ENCODE measurements around the gene PCED1B. TPM values are rescaled to one million over a fixed set of nuclear protein-coding genes. Genes with fewer than 3 reads are reported as not detected.

Gene PCED1B
- total RNA-seq, 1 donor from 2014 or later: 65.4 TPM

GRCh38 chr12:47223848-47224213 is 144.4 kb downstream of the PCED1B start:
- Mint-ChIP-seq H3K36me3 (ENCODE audit: low read depth) (peaks cover 66% of the 10 kb centered on the region), H3K27me3 (no peaks in the 10 kb centered on the region), H3K27ac (peak overlapping the region; percentile 88), H3K9me3 (no peaks in the 10 kb centered on the region), H3K4me3 (peak overlapping the region; percentile 74), H3K4me1 (peaks cover 85% of the 10 kb centered on the region)
- DNase-seq (no peak), ATAC-seq (ENCODE audit: low read depth) (peak; percentile 33)
- intact Hi-C loops (cut with micrococcal nuclease): loop anchor here (2.0 kb wide), 1 partner anchor 17 kb away; no protein-coding TSS in a partner anchor
- POLR2A ChIA-PET: interaction anchor here (1.0 kb wide), 1 partner anchor 10 kb away, joined by 3 read pairs; no protein-coding TSS in a partner anchor
- TF ChIP-seq, protein P1, sequence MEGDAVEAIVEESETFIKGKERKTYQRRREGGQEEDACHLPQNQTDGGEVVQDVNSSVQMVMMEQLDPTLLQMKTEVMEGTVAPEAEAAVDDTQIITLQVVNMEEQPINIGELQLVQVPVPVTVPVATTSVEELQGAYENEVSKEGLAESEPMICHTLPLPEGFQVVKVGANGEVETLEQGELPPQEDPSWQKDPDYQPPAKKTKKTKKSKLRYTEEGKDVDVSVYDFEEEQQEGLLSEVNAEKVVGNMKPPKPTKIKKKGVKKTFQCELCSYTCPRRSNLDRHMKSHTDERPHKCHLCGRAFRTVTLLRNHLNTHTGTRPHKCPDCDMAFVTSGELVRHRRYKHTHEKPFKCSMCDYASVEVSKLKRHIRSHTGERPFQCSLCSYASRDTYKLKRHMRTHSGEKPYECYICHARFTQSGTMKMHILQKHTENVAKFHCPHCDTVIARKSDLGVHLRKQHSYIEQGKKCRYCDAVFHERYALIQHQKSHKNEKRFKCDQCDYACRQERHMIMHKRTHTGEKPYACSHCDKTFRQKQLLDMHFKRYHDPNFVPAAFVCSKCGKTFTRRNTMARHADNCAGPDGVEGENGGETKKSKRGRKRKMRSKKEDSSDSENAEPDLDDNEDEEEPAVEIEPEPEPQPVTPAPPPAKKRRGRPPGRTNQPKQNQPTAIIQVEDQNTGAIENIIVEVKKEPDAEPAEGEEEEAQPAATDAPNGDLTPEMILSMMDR (IDR thresholded peaks at IDR 0.05): no peak
- CTCF ChIA-PET: interaction anchor here (1.3 kb wide), 1 partner anchor 17 kb away, joined by 5 read pairs; no protein-coding TSS in a partner anchor

- ATAC-seq (ENCODE audit: low read depth) (no peak), DNase-seq (no peak)
- no peaks in the 10 kb centered on the region for H3K27me3 Mint-ChIP-seq
- no peaks in the 10 kb centered on the region for H3K9me3 Mint-ChIP-seq
- peaks cover 86% of the 10 kb centered on the region for H3K4me1 Mint-ChIP-seq
- peak overlapping the region; percentile 21 for H3K4me3 Mint-ChIP-seq
- intact Hi-C loops (cut with micrococcal nuclease): loop anchor here (5.0 kb wide), 1 partner anchor 32 kb away; no protein-coding TSS in a partner anchor
- peaks cover 69% of the 10 kb centered on the region for H3K36me3 Mint-ChIP-seq (ENCODE audit: low read depth)
- ChIA-PET POLR2A (no interaction called here), CTCF (no interaction called here)
- TF ChIP-seq, protein P1 (IDR thresholded peaks at IDR 0.05): no peak
- peak overlapping the region; percentile 47 for H3K27ac Mint-ChIP-seq
Measured at GRCh38 chr12:47224563-47225133, 145.2 kb downstream of the PCED1B start.

GRCh38 chr12:47225356-47225755 is 145.9 kb downstream of the PCED1B start:
- Mint-ChIP-seq H3K27ac (peak overlapping the region; percentile 47), H3K36me3 (ENCODE audit: low read depth) (peaks cover 70% of the 10 kb centered on the region), H3K4me1 (peaks cover 80% of the 10 kb centered on the region), H3K4me3 (no peak overlapping the region), H3K27me3 (no peaks in the 10 kb centered on the region), H3K9me3 (no peaks in the 10 kb centered on the region)
- intact Hi-C loops (cut with micrococcal nuclease): loop anchor here (5.0 kb wide), 1 partner anchor 33 kb away; no protein-coding TSS in a partner anchor
- DNase-seq (no peak), ATAC-seq (ENCODE audit: low read depth) (no peak)
- TF ChIP-seq, protein P1 (IDR thresholded peaks at IDR 0.05): no peak
- CTCF ChIA-PET: interaction anchor here (1.0 to 1.1 kb wide), 2 partner anchors 9 to 172 kb away, joined by 4 to 5 read pairs; no protein-coding TSS in a partner anchor
- POLR2A ChIA-PET: interaction anchor here (4.7 kb wide), 1 partner anchor 8 kb away, joined by 43 read pairs; no protein-coding TSS in a partner anchor

- intact Hi-C loops (cut with micrococcal nuclease): loop anchor here (5.0 kb wide), 1 partner anchor 34 kb away; no protein-coding TSS in a partner anchor
- Mint-ChIP-seq H3K4me1 (peaks cover 77% of the 10 kb centered on the region), H3K36me3 (ENCODE audit: low read depth) (peaks cover 73% of the 10 kb centered on the region)
Measured at GRCh38 chr12:47226199-47226598, 146.8 kb downstream of the PCED1B start.

More at GRCh38 chr12:47226199-47226598, 146.8 kb downstream of the PCED1B start:
- ChIA-PET CTCF (interaction anchor here (0.9 to 1.1 kb wide), 3 partner anchors 10 to 171 kb away, joined by 4 to 5 read pairs (median 4); no protein-coding TSS in a partner anchor), POLR2A (interaction anchor here (0.7 to 4.7 kb wide), 2 partner anchors 9 to 873 kb away, joined by 3 to 43 read pairs; no protein-coding TSS in a partner anchor)
- DNase-seq (no peak), ATAC-seq (ENCODE audit: low read depth) (peak; percentile 29)
- TF ChIP-seq, protein P1 (IDR thresholded peaks at IDR 0.05): no peak
- Mint-ChIP-seq H3K27ac (peak overlapping the region; percentile 35), H3K27me3 (no peaks in the 10 kb centered on the region), H3K4me3 (no peak overlapping the region), H3K9me3 (no peaks in the 10 kb centered on the region)

Data from activated B cell treated with CpG ODN at 0.5 μM for 24 hours (primary cell).